IPS-18c (cell line): ENCODE results near the gene VWA5A.

Experiments used
- H3K4me3 ChIP-seq: 2 replicates; pipeline ENCODE4 v1.7.0; 2013; ENCODE audit warnings: low read depth, mild to moderate bottlenecking, low read length, moderate library complexity; ENCODE audit not compliant: insufficient read depth
- H3K9me3 ChIP-seq: one replicate; pipeline ENCODE4 v1.6.1; 2013; ENCODE audit warnings: mild to moderate bottlenecking, low read length, moderate library complexity; ENCODE audit not compliant: control insufficient read depth, insufficient read depth

The VWA5A gene

GRCh38 chr11:124114942-124115781 lies at the start of gene VWA5A:
TSS of gene VWA5A (plus strand) at chr11:124115450. CDS start at chr11:124117512, 2,062 bp downstream.
- Histone ChIP-seq H3K9me3 (no peaks in the 10 kb centered on the region), H3K4me3 (peak within 1 kb of the TSS; percentile 60)

GRCh38 chr11:124068601-124069110 lies 46.6 kb upstream of the VWA5A start:
- Histone ChIP-seq H3K9me3 (no peaks in the 10 kb centered on the region), H3K4me3 (no peak overlapping the region)

- Histone ChIP-seq H3K9me3 (no peaks in the 10 kb centered on the region), H3K4me3 (no peak overlapping the region; the same call in 1 of the 2 replicates)
Observed at GRCh38 chr11:124069429-124070401, 45.5 kb upstream of the VWA5A start.

- Histone ChIP-seq H3K4me3 (no peak overlapping the region), H3K9me3 (no peaks in the 10 kb centered on the region)
Observed at GRCh38 chr11:124070915-124071622, 44.2 kb upstream of the VWA5A start.

GRCh38 chr11:124071623-124071948 lies 43.7 kb upstream of the VWA5A start:
- no peak overlapping the region for H3K4me3 ChIP-seq
- no peaks in the 10 kb centered on the region for H3K9me3 ChIP-seq

GRCh38 chr11:124072147-124072546 lies 43.1 kb upstream of the VWA5A start:
- H3K9me3 ChIP-seq: no peaks in the 10 kb centered on the region
- H3K4me3 ChIP-seq: no peak overlapping the region

GRCh38 chr11:124074554-124074953 lies 40.7 kb upstream of the VWA5A start:
- Histone ChIP-seq H3K4me3 (no peak overlapping the region), H3K9me3 (no peaks in the 10 kb centered on the region)

GRCh38 chr11:124075492-124075840 lies 39.8 kb upstream of the VWA5A start:
- H3K4me3 ChIP-seq: no peak overlapping the region

GRCh38 chr11:124075841-124076651 lies 39.2 kb upstream of the VWA5A start:
- no peaks in the 10 kb centered on the region for H3K9me3 ChIP-seq
- no peak overlapping the region for H3K4me3 ChIP-seq

More at GRCh38 chr11:124075492-124075840, 39.8 kb upstream of the VWA5A start:
- no peaks in the 10 kb centered on the region for H3K9me3 ChIP-seq

- no peak overlapping the region for H3K4me3 ChIP-seq
Observed at GRCh38 chr11:124077266-124077665, 38.0 kb upstream of the VWA5A start.

GRCh38 chr11:124078591-124078990 lies 36.7 kb upstream of the VWA5A start:
- no peaks in the 10 kb centered on the region for H3K9me3 ChIP-seq

More at GRCh38 chr11:124077266-124077665, 38.0 kb upstream of the VWA5A start:
- H3K9me3 ChIP-seq: no peaks in the 10 kb centered on the region

GRCh38 chr11:124079631-124080326 lies 35.5 kb upstream of the VWA5A start:
- H3K4me3 ChIP-seq: no peak overlapping the region

More at GRCh38 chr11:124078591-124078990, 36.7 kb upstream of the VWA5A start:
- H3K4me3 ChIP-seq: no peak overlapping the region

GRCh38 chr11:124080327-124081001 lies 34.8 kb upstream of the VWA5A start:
- Histone ChIP-seq H3K9me3 (no peaks in the 10 kb centered on the region), H3K4me3 (no peak overlapping the region)

More at GRCh38 chr11:124079631-124080326, 35.5 kb upstream of the VWA5A start:
- H3K9me3 ChIP-seq: no peaks in the 10 kb centered on the region

- no peaks in the 10 kb centered on the region for H3K9me3 ChIP-seq
- no peak overlapping the region for H3K4me3 ChIP-seq
Observed at GRCh38 chr11:124081483-124081882, 33.8 kb upstream of the VWA5A start.

GRCh38 chr11:124082371-124082770 lies 32.9 kb upstream of the VWA5A start:
- H3K4me3 ChIP-seq: no peak overlapping the region
- no peaks in the 10 kb centered on the region for H3K9me3 ChIP-seq
